ENCODE data around the gene OSM. TPM values are rescaled to one million over a fixed set of nuclear protein-coding genes. Genes with fewer than 3 reads are reported as not detected.

OSM gene
- total RNA-seq, 6 donors from 2014 or later = 0.98 to 11.7 (median 5.1) TPM

DNA sequence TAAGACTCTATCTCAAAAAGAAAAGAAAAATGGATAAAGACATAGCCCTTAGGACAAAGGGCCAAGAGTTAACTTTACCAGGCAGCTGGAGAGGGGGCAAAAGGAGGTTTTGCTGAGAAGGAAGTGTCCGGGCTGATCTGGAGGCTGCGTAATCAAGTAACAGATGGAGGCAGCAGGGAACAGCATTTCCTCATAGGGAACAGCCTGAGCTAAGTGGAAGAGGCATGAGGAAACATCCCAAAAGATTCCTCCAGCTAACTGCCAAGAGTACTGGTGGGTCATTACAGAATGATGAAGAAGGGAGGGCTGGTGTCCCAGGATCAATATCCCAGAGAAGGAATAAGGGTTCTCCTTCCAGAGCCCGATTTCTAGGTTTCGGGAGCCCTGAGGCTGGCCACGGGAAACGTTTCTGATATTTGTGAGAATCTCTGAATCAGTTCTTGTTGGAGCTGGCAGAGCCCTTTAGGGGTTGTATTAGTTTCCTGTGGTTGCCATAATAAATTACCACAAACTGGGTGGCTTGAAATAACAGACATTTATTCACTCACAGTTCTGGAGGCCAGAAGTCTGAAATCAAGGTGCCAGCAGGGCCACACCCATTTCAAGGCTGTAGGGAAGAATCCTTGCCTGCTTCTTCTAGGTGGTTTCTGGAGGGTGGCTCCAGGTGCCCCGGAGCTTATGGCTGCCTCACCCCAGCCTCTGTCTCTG is 41.3 kb downstream of the OSM start:
- no peaks in the 10 kb centered on the region for H3K36me3 ChIP-seq
- DNase-seq = no peak
- TF ChIP-seq, protein P1, sequence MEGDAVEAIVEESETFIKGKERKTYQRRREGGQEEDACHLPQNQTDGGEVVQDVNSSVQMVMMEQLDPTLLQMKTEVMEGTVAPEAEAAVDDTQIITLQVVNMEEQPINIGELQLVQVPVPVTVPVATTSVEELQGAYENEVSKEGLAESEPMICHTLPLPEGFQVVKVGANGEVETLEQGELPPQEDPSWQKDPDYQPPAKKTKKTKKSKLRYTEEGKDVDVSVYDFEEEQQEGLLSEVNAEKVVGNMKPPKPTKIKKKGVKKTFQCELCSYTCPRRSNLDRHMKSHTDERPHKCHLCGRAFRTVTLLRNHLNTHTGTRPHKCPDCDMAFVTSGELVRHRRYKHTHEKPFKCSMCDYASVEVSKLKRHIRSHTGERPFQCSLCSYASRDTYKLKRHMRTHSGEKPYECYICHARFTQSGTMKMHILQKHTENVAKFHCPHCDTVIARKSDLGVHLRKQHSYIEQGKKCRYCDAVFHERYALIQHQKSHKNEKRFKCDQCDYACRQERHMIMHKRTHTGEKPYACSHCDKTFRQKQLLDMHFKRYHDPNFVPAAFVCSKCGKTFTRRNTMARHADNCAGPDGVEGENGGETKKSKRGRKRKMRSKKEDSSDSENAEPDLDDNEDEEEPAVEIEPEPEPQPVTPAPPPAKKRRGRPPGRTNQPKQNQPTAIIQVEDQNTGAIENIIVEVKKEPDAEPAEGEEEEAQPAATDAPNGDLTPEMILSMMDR (IDR thresholded peaks at IDR 0.05) = no peak
- no peak for TF ChIP-seq EP300 (IDR thresholded peaks at IDR 0.05)
- TF ChIP-seq POLR2A (IDR thresholded peaks at IDR 0.05) = no peak
- no peaks in the 10 kb centered on the region for H3K27me3 ChIP-seq
- no peaks in the 10 kb centered on the region for H3K9me3 ChIP-seq
- H3K27ac ChIP-seq = no peak overlapping the region
- 82 to 83% methylated on average over 7 of the region's 7 CpGs for WGBS, 2 donors
- ATAC-seq (ENCODE audit: low FRiP score in 2 of 2) = no peak
- H3K4me1 ChIP-seq = peaks cover 0 to 7% (median 0%) of the 10 kb centered on the region in 4 donors
- no peak overlapping the region for H3K4me3 ChIP-seq

DNA sequence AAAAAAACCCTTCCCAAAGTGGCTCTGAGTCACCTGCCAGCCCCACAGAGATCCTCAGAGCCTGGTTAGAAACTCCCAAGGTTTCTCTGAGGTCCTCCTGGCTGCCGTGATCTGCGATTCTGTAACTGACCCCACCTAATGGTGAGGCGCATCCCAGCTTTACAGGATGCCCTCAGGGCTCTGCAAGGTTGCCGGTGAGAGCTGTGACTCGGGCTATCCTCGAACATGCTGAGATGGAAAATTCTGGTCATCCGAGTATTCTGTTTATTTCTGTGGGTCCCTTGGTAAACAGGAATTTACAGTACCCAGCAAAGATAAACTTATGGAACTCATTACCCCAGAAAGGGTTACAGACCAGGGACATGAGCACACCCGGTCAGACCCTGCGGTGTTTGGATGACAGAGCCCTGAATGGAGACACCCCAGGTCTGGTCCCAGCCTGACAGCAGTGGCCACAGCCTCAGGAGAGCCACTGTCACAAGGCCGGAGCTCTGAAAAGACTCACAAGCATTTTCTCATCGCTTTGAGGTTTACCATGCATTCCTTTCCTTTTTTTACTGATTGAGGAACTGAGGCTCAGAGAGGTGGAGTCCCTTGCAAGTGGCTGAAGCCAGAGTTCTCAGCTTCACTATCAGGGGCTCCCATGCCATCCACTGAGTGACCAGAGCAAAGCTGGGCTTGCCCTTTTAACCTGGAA is 42.3 kb downstream of the OSM start:
- Histone ChIP-seq H3K9me3 (no peaks in the 10 kb centered on the region), H3K27ac (no peak overlapping the region), H3K36me3 (no peaks in the 10 kb centered on the region), H3K4me3 (no peak overlapping the region), H3K27me3 (no peaks in the 10 kb centered on the region), H3K4me1 (peaks cover 0 to 6% (median 0%) of the 10 kb centered on the region in 4 donors)
- ATAC-seq (ENCODE audit: low FRiP score in 2 of 2) = no peak
- WGBS, 2 donors = 60 to 70% methylated on average over 6 to 11 of the region's 11 CpGs
- TF ChIP-seq, protein P1 (IDR thresholded peaks at IDR 0.05) = no peak
- no peak for TF ChIP-seq EP300 (IDR thresholded peaks at IDR 0.05)
- no peak for TF ChIP-seq POLR2A (IDR thresholded peaks at IDR 0.05)
- TF ChIP-seq POLR2AphosphoS5 (IDR thresholded peaks at IDR 0.05) = no peak
- no peak for DNase-seq

DNA sequence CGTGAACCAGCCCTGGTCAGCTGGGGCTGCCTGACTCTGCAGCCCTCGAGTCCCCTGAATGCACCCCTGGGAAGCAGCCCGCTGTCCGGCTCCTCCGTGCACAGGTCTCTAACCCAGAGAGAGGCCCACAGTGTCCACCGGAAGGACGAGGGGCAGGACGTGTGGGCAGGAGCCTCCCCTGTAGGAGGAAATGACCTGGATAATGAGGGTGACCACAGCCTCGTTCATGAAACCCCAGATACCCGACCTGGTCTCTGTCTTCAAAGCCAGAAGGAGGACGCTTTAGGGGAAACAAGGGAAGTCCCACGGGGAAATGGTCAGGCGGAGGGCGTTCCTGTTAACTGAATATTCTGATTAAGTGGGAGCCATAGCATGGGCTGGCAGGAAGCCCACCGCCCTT is 43.3 kb downstream of the OSM start:
- Histone ChIP-seq H3K4me3 (no peak overlapping the region), H3K36me3 (no peaks in the 10 kb centered on the region), H3K9me3 (no peaks in the 10 kb centered on the region), H3K4me1 (no peaks in the 10 kb centered on the region), H3K27ac (no peak overlapping the region), H3K27me3 (no peaks in the 10 kb centered on the region)
- no peak for DNase-seq
- 58 to 63% methylated on average over 7 to 15 of the region's 15 CpGs for WGBS, 2 donors
- ATAC-seq (ENCODE audit: low FRiP score in 2 of 2) = no peak
- no peak for TF ChIP-seq POLR2AphosphoS5 (IDR thresholded peaks at IDR 0.05)
- TF ChIP-seq POLR2A (IDR thresholded peaks at IDR 0.05) = no peak
- TF ChIP-seq, protein P1 (IDR thresholded peaks at IDR 0.05) = no peak
- TF ChIP-seq EP300 (IDR thresholded peaks at IDR 0.05) = no peak

DNA sequence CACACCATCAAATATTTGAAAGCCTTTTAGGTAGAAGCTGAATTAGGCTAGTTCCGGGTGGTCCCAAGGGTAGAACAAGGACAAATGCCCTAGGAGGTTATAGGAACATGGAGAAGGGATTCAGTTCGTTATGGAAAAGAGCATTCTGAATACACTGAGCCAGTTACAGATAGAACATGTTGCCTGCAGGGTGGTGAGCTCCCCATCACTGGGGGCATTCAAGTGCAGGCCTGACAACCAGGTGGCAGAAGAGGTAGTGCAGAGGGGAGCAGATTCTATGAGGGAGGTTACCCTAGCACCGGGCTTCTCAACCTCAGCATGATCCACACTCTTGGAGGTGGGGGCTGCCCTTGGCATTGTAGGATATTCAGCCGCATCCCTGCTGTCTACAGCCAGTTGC is 44.3 kb downstream of the OSM start:
- Histone ChIP-seq H3K4me1 (no peaks in the 10 kb centered on the region), H3K9me3 (no peaks in the 10 kb centered on the region), H3K36me3 (no peaks in the 10 kb centered on the region), H3K27ac (no peak overlapping the region), H3K27me3 (no peaks in the 10 kb centered on the region), H3K4me3 (no peak overlapping the region)
- ATAC-seq (ENCODE audit: low FRiP score in 2 of 2) (no peak), DNase-seq (no peak)
- 83 to 84% methylated on average over 4 of the region's 4 CpGs for WGBS, 2 donors
- TF ChIP-seq POLR2A (IDR thresholded peaks at IDR 0.05) = no peak
- no peak for TF ChIP-seq EP300 (IDR thresholded peaks at IDR 0.05)
- TF ChIP-seq POLR2AphosphoS5 (IDR thresholded peaks at IDR 0.05) = no peak
- TF ChIP-seq, protein P1 (IDR thresholded peaks at IDR 0.05) = no peak
